BLaER1 treated with 17β-estradiol and CSF1 and Interleukin-3, amounts not matched to agents 10 nM and 100 nM (cell line): ENCODE results near the gene NEK10.
A peak's percentile ranks its signal among the peaks of the same experiment; 100 is the strongest.

ENCODE experiments used
- H3K27ac ChIP-seq, 11 experiments: shearing (Covaris generic); formaldehyde crosslinking; 2 replicates each; pipeline ENCODE4 v1.8.1; 2022
- H3K27me3 ChIP-seq, 11 experiments: shearing (Covaris generic); formaldehyde crosslinking; 2 replicates each; pipeline ENCODE4 v1.8.1; 2022
- H3K36me3 ChIP-seq, 11 experiments: shearing (Covaris generic); formaldehyde crosslinking; 2 replicates each; pipeline ENCODE4 v1.8.1; 2022
- H3K4me1 ChIP-seq, 10 experiments: shearing (Covaris generic); formaldehyde crosslinking; 2 replicates each; pipeline ENCODE4 v1.8.1; 2022
- H3K4me2 ChIP-seq, 11 experiments: shearing (Covaris generic); formaldehyde crosslinking; 2 replicates each; pipeline ENCODE4 v1.8.1; 2022
- H3K4me3 ChIP-seq, 10 experiments: shearing (Covaris generic); formaldehyde crosslinking; 2 replicates each; pipeline ENCODE4 v1.8.1; 2022
- H3K9ac ChIP-seq, 11 experiments: shearing (Covaris generic); formaldehyde crosslinking; 2 replicates each; pipeline ENCODE4 v1.8.1; 2022
- H3K9me3 ChIP-seq, 11 experiments: shearing (Covaris generic); formaldehyde crosslinking; replicated peaks in 1 of 11; 2 replicates each; pipeline ENCODE4 v1.8.1; 2022
- H4K20me1 ChIP-seq, 11 experiments: shearing (Covaris generic); formaldehyde crosslinking; 2 replicates each; pipeline ENCODE4 v1.8.1; 2022
- Cebpa-rat ChIP-seq, 11 experiments: shearing (Covaris generic); IDR thresholded peaks; 2 replicates each; pipeline ENCODE4 v1.8.1; 2022

The NEK10 gene

GRCh38 chr3:27285668-27286067 is 83.5 kb downstream of the NEK10 start:
- Histone ChIP-seq H3K36me3 (peaks cover 0 to 53% (median 0%) of the 10 kb centered on the region in 11 experiments; a peak in 4 of 22 replicates), H4K20me1 (no peaks in the 10 kb centered on the region), H3K4me2 (no peak overlapping the region), H3K9me3 (no peaks in the 10 kb centered on the region), H3K27ac (no peak overlapping the region), H3K4me3 (no peak overlapping the region), H3K4me1 (peaks cover 0 to 6% (median 0%) of the 10 kb centered on the region in 10 experiments; a peak in 4 of 20 replicates), H3K9ac (no peak overlapping the region), H3K27me3 (no peaks in the 10 kb centered on the region)
- 0 out of 22 replicates have a peak, but pooled peaks of 1 of the 11 experiments have one; percentile 15 for TF ChIP-seq Cebpa-rat (IDR thresholded peaks at IDR 0.05)

GRCh38 chr3:27281671-27282150 is 87.5 kb downstream of the NEK10 start:
- no peaks in the 10 kb centered on the region for H4K20me1 ChIP-seq
- H3K9me3 ChIP-seq = no peaks in the 10 kb centered on the region
- no peak for TF ChIP-seq Cebpa-rat (IDR thresholded peaks at IDR 0.05)
- H3K4me1 ChIP-seq = no peaks in the 10 kb centered on the region
- no peaks in the 10 kb centered on the region for H3K27me3 ChIP-seq
- H3K9ac ChIP-seq = no peak overlapping the region
- no peak overlapping the region for H3K4me3 ChIP-seq
- no peak overlapping the region for H3K4me2 ChIP-seq
- H3K36me3 ChIP-seq = peaks cover 0 to 47% (median 0%) of the 10 kb centered on the region in 11 experiments; a peak in 4 of 22 replicates
- H3K27ac ChIP-seq = no peak overlapping the region

- no peak overlapping the region for H3K27ac ChIP-seq
- TF ChIP-seq Cebpa-rat (IDR thresholded peaks at IDR 0.05) = no peak
- H4K20me1 ChIP-seq = no peaks in the 10 kb centered on the region
- H3K4me3 ChIP-seq = no peak overlapping the region
- H3K9me3 ChIP-seq = no peaks in the 10 kb centered on the region
- no peak overlapping the region for H3K4me2 ChIP-seq
- H3K27me3 ChIP-seq = no peaks in the 10 kb centered on the region
- H3K36me3 ChIP-seq = peaks cover 0 to 30% (median 0%) of the 10 kb centered on the region in 11 experiments; a peak in 4 of 22 replicates
- H3K4me1 ChIP-seq = peaks cover 0 to 6% (median 0%) of the 10 kb centered on the region in 10 experiments; a peak in 2 of 20 replicates
- H3K9ac ChIP-seq = no peak overlapping the region
Observed at GRCh38 chr3:27279123-27279522, 90.1 kb downstream of the NEK10 start.

- Histone ChIP-seq H4K20me1 (no peaks in the 10 kb centered on the region), H3K9ac (no peak overlapping the region), H3K4me2 (no peak overlapping the region), H3K9me3 (no peaks in the 10 kb centered on the region), H3K4me3 (no peak overlapping the region), H3K36me3 (peaks cover 0 to 24% (median 0%) of the 10 kb centered on the region in 11 experiments; a peak in 4 of 22 replicates), H3K4me1 (peaks cover 0 to 6% (median 0%) of the 10 kb centered on the region in 10 experiments; a peak in 2 of 20 replicates), H3K27ac (no peak overlapping the region), H3K27me3 (no peaks in the 10 kb centered on the region)
- TF ChIP-seq Cebpa-rat (IDR thresholded peaks at IDR 0.05) = no peak
Observed at GRCh38 chr3:27278383-27279055, 90.7 kb downstream of the NEK10 start.

GRCh38 chr3:27275441-27275990 is 93.7 kb downstream of the NEK10 start:
- H3K4me1 ChIP-seq = peaks cover 0 to 6% (median 0%) of the 10 kb centered on the region in 10 experiments; a peak in 2 of 20 replicates
- no peak overlapping the region for H3K9ac ChIP-seq
- peaks cover 0 to 25% (median 0%) of the 10 kb centered on the region in 11 experiments; a peak in 1 of 22 replicates for H3K36me3 ChIP-seq
- H4K20me1 ChIP-seq = no peaks in the 10 kb centered on the region
- no peak overlapping the region for H3K27ac ChIP-seq
- H3K27me3 ChIP-seq = no peaks in the 10 kb centered on the region
- no peak overlapping the region for H3K4me3 ChIP-seq
- no peak overlapping the region for H3K4me2 ChIP-seq
- H3K9me3 ChIP-seq = no peaks in the 10 kb centered on the region
- no peak for TF ChIP-seq Cebpa-rat (IDR thresholded peaks at IDR 0.05)

- peaks cover 0 to 17% (median 11%) of the 10 kb centered on the region in 11 experiments; a peak in 14 of 22 replicates for H3K9me3 ChIP-seq
- H3K36me3 ChIP-seq = peaks cover 0 to 23% (median 0%) of the 10 kb centered on the region in 11 experiments; a peak in 2 of 22 replicates
- H3K9ac ChIP-seq = no peak overlapping the region
- H3K4me1 ChIP-seq = peaks cover 0 to 6% (median 0%) of the 10 kb centered on the region in 10 experiments; a peak in 2 of 20 replicates
- no peak overlapping the region for H3K4me2 ChIP-seq
- H3K27me3 ChIP-seq = no peaks in the 10 kb centered on the region
- TF ChIP-seq Cebpa-rat (IDR thresholded peaks at IDR 0.05) = no peak
- no peak overlapping the region for H3K27ac ChIP-seq
- H4K20me1 ChIP-seq = no peaks in the 10 kb centered on the region
- H3K4me3 ChIP-seq = no peak overlapping the region
Observed at GRCh38 chr3:27271890-27272289, 97.3 kb downstream of the NEK10 start.

GRCh38 chr3:27254896-27255295 is 114.3 kb downstream of the NEK10 start:
- Histone ChIP-seq H3K9me3 (peaks cover 0 to 12% (median 0%) of the 10 kb centered on the region in 11 experiments; a peak in 4 of 22 replicates), H3K27ac (no peak overlapping the region), H3K4me2 (no peak overlapping the region), H3K4me1 (no peaks in the 10 kb centered on the region), H3K36me3 (peaks cover 0 to 7% (median 0%) of the 10 kb centered on the region in 11 experiments; a peak in 2 of 22 replicates), H4K20me1 (no peaks in the 10 kb centered on the region), H3K27me3 (no peaks in the 10 kb centered on the region), H3K9ac (no peak overlapping the region), H3K4me3 (no peak overlapping the region)
- no peak for TF ChIP-seq Cebpa-rat (IDR thresholded peaks at IDR 0.05)

GRCh38 chr3:27253831-27254230 is 115.4 kb downstream of the NEK10 start:
- H3K36me3 ChIP-seq = peaks cover 0 to 7% (median 0%) of the 10 kb centered on the region in 11 experiments; a peak in 2 of 22 replicates
- H3K4me2 ChIP-seq = no peak overlapping the region
- no peaks in the 10 kb centered on the region for H4K20me1 ChIP-seq

GRCh38 chr3:27253391-27253790 is 115.8 kb downstream of the NEK10 start:
- Histone ChIP-seq H3K4me1 (no peaks in the 10 kb centered on the region), H3K4me2 (no peak overlapping the region), H4K20me1 (no peaks in the 10 kb centered on the region), H3K36me3 (peaks cover 0 to 7% (median 0%) of the 10 kb centered on the region in 11 experiments; a peak in 2 of 22 replicates), H3K9ac (no peak overlapping the region), H3K27ac (no peak overlapping the region), H3K9me3 (no peaks in the 10 kb centered on the region), H3K4me3 (no peak overlapping the region), H3K27me3 (no peaks in the 10 kb centered on the region)
- TF ChIP-seq Cebpa-rat (IDR thresholded peaks at IDR 0.05) = no peak

More at GRCh38 chr3:27253831-27254230, 115.4 kb downstream of the NEK10 start:
- H3K9ac ChIP-seq = no peak overlapping the region
- no peak for TF ChIP-seq Cebpa-rat (IDR thresholded peaks at IDR 0.05)
- H3K27me3 ChIP-seq = no peaks in the 10 kb centered on the region
- no peak overlapping the region for H3K4me3 ChIP-seq
- no peaks in the 10 kb centered on the region for H3K4me1 ChIP-seq
- peaks cover 0 to 4% (median 0%) of the 10 kb centered on the region in 11 experiments; a peak in 1 of 22 replicates for H3K9me3 ChIP-seq
- H3K27ac ChIP-seq = no peak overlapping the region
